Embryonic facial prominence (tissue), 1 donor: ENCODE measurements around the gene SPARCL1.
"Not testable (repeated sequence)": the region's sequence is repeated elsewhere in the genome, so short reads cannot be mapped to it uniquely, and the experiment has no call there.

ENCODE experiments used
- DNase-seq: peaks from one replicate; pipeline ENCODE4 v3.0.0-alpha.2; 2016; ENCODE audit errors: extremely low spot score

The SPARCL1 gene

GRCh38 chr4:87499403-87500091, 29.6 kb downstream of the SPARCL1 start:
- no peak for DNase-seq

- no peak for DNase-seq
Measured at GRCh38 chr4:87498446-87498900, 30.7 kb downstream of the SPARCL1 start.

GRCh38 chr4:87497578-87497977, 31.6 kb downstream of the SPARCL1 start:
- no peak for DNase-seq

- no peak for DNase-seq
Measured at GRCh38 chr4:87497159-87497558, 32.0 kb downstream of the SPARCL1 start.

GRCh38 chr4:87493115-87493514, 36.1 kb downstream of the SPARCL1 start:
- DNase-seq: no peak

- DNase-seq: not testable (repeated sequence)
Measured at GRCh38 chr4:87491851-87492250, 37.3 kb downstream of the SPARCL1 start.

- no peak for DNase-seq
Measured at GRCh38 chr4:87491436-87491835, 37.7 kb downstream of the SPARCL1 start.

- DNase-seq: no peak
Measured at GRCh38 chr4:87490664-87491369, 38.4 kb downstream of the SPARCL1 start.

GRCh38 chr4:87489678-87490077, 39.5 kb downstream of the SPARCL1 start:
- no peak for DNase-seq

- not testable (repeated sequence) for DNase-seq
Measured at GRCh38 chr4:87488666-87489065, 40.5 kb downstream of the SPARCL1 start.

GRCh38 chr4:87483247-87483646, 45.9 kb downstream of the SPARCL1 start:
- DNase-seq: not testable (repeated sequence)

- DNase-seq: no peak
Measured at GRCh38 chr4:87481377-87481776, 47.8 kb downstream of the SPARCL1 start.

GRCh38 chr4:87478732-87479250, 50.4 kb downstream of the SPARCL1 start:
- DNase-seq: no peak

GRCh38 chr4:87476934-87477333, 52.2 kb downstream of the SPARCL1 start:
- DNase-seq: no peak

GRCh38 chr4:87469390-87469789, 59.8 kb downstream of the SPARCL1 start:
- DNase-seq: no peak

- peak; percentile 34 for DNase-seq
Measured at GRCh38 chr4:87465739-87466366, 63.3 kb downstream of the SPARCL1 start.

- no peak for DNase-seq
Measured at GRCh38 chr4:87462102-87462501, 67.1 kb downstream of the SPARCL1 start.

- no peak for DNase-seq
Measured at GRCh38 chr4:87461281-87461700, 67.9 kb downstream of the SPARCL1 start.

GRCh38 chr4:87458913-87459312, 70.3 kb downstream of the SPARCL1 start:
- DNase-seq: no peak

- DNase-seq: no peak
Measured at GRCh38 chr4:87451537-87451936, 77.6 kb downstream of the SPARCL1 start.

GRCh38 chr4:87446375-87446774, 82.8 kb downstream of the SPARCL1 start:
- DNase-seq: not testable (repeated sequence)

GRCh38 chr4:87445964-87446363, 83.2 kb downstream of the SPARCL1 start:
- no peak for DNase-seq
